PC-3 (cell line): Measurements from ENCODE around the gene LRIF1. TPM values are rescaled to one million over a fixed set of nuclear protein-coding genes. Genes with fewer than 3 reads are reported as not detected.

Experiments
- ATAC-seq: fragments of 200-7000 bp; cut with Tn5 transposase; 2 replicates; pipeline ENCODE4 v1.9.1; 2020; ENCODE audit warnings: mild to moderate bottlenecking, moderate library complexity
- BruUV-seq: library from RNA; stranded (reverse); fragments of 400-500 nt; replicated peaks from 2 replicates; lab custom pipeline; 2021; lab: Mats Ljungman, UMichigan
- CTCF ChIA-PET: fragments of 300-600 bp; sonication (Branson Sonifier 250); formaldehyde crosslinking; loops from one replicate; lab custom pipeline; 2022; ENCODE audit warnings: antibody characterized with exemption; lab: Charles Lee
- POLR2A ChIA-PET: fragments of 300-600 bp; sonication (Branson Sonifier 250); formaldehyde crosslinking; loops from one replicate; lab custom pipeline; 2022; ENCODE audit warnings: antibody characterized with exemption; ENCODE audit not compliant: unreplicated experiment; lab: Charles Lee
- DNase-seq: peaks from one replicate; pipeline ENCODE4 v3.0.0-alpha.2; 2015
- H2AFZ ChIP-seq: fragments of 300-600 bp; sonication (generic); 2 replicates; pipeline ENCODE4 v1.6.0; 2016; ENCODE audit warnings: antibody characterized with exemption, low read length
- H3F3A ChIP-seq: fragments of 300-600 bp; sonication (generic); one replicate; pipeline ENCODE4 v1.6.0; 2017; ENCODE audit warnings: antibody characterized with exemption, low read length, control low read depth, mild to moderate bottlenecking; ENCODE audit not compliant: unreplicated experiment
- H3K27ac ChIP-seq: fragments of 300-600 bp; sonication (generic); 2 replicates; pipeline ENCODE4 v1.5.1; 2016; ENCODE audit warnings: mild to moderate bottlenecking, low read length
- H3K27me3 ChIP-seq: fragments of 300-600 bp; sonication (generic); 2 replicates; pipeline ENCODE4 v1.6.1; 2016; ENCODE audit warnings: low read length, mixed read lengths
- H3K36me3 ChIP-seq: fragments of 300-600 bp; sonication (generic); 2 replicates; pipeline ENCODE4 v1.6.1; 2016; ENCODE audit warnings: low read depth, mixed run types, low read length, mixed read lengths
- H3K4me1 ChIP-seq: fragments of 300-600 bp; sonication (generic); 2 replicates; pipeline ENCODE4 v1.5.1; 2016; ENCODE audit warnings: low read length; ENCODE audit not compliant: insufficient read depth
- H3K4me2 ChIP-seq: fragments of 300-600 bp; sonication (generic); 2 replicates; pipeline ENCODE4 v1.6.0; 2016; ENCODE audit warnings: low read length
- H3K4me3 ChIP-seq: fragments of 300-600 bp; sonication (generic); 2 replicates; pipeline ENCODE4 v1.5.1; 2016; ENCODE audit warnings: mild to moderate bottlenecking, low read length, mixed read lengths
- H3K79me2 ChIP-seq: fragments of 300-600 bp; sonication (generic); 2 replicates; pipeline ENCODE4 v1.6.1; 2017; ENCODE audit warnings: low read length, mixed read lengths
- H3K9ac ChIP-seq: fragments of 300-600 bp; sonication (generic); 2 replicates; pipeline ENCODE4 v1.6.0; 2016; ENCODE audit warnings: mild to moderate bottlenecking, low read length
- H3K9me2 ChIP-seq: fragments of 300-600 bp; sonication (generic); replicated peaks from 2 replicates; pipeline ENCODE4 v1.6.1; 2016; ENCODE audit warnings: mixed run types, low read length, mixed read lengths
- H3K9me3 ChIP-seq: fragments of 300-600 bp; sonication (generic); 2 replicates; pipeline ENCODE4 v1.6.1; 2016; ENCODE audit warnings: low read length, mixed read lengths
- H4K20me1 ChIP-seq: fragments of 300-600 bp; sonication (generic); 2 replicates; pipeline ENCODE4 v1.6.1; 2016; ENCODE audit warnings: low read length, mixed read lengths
- EZH2 ChIP-seq: fragments of 300-600 bp; sonication (generic); IDR thresholded peaks from one replicate; pipeline ENCODE4 v1.6.1; 2017; ENCODE audit warnings: antibody characterized with exemption, mild to moderate bottlenecking, low read length; ENCODE audit not compliant: unreplicated experiment
- EZH2phosphoT487 ChIP-seq: fragments of 300-600 bp; sonication (generic); IDR thresholded peaks from 2 replicates; pipeline ENCODE4 v1.6.1; 2018; ENCODE audit warnings: mild to moderate bottlenecking, antibody characterized with exemption, low read length, borderline replicate concordance
- intact Hi-C: fragments of 100-400 bp; cut with micrococcal nuclease; formaldehyde crosslinking; loops from 2 replicates; pipeline ENCODE4 v1.9.0; 2023
- total RNA-seq: library from RNA; depleted of rRNA; stranded (reverse); fragments of >200 nt; gene quantifications from 2 replicates; pipeline ENCODE4 v1.2.3, GENCODE V29; 2014
- TF ChIP-seq, protein P1 (sequence below): fragments of 300-600 bp; sonication (generic); conservative IDR thresholded peaks from 2 replicates; pipeline ENCODE4 v1.5.1; 2017; ENCODE audit warnings: antibody characterized with exemption, low read depth, mild to moderate bottlenecking, low read length

Gene LRIF1
- total RNA-seq, 1 experiment from 2014 or later = 18.1 TPM

DNA sequence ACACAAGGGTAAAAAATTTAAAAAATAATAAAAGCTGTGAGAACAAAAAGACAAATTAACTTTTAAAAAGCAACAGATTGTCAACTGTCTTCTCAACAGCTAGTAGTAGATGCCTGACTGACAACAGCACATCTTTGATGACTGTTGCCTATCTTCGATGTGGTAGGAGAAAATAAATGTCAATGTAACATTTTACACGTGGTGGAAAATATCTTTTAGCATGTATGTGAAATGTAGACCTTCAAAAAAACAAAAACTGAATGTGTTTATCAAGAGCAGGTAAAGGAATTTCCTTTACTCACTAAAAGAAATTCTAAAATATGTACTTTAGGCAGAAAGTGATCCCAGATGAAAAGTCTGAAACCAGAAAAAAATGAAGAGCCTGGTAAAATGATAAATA is 47.9 kb downstream of the LRIF1 start:
- Histone ChIP-seq H3K27ac (no peak overlapping the region), H3K27me3 (no peaks in the 10 kb centered on the region), H3K9me3 (no peaks in the 10 kb centered on the region), H3F3A (no peaks in the 10 kb centered on the region), H3K4me3 (no peak overlapping the region), H3K9ac (no peak overlapping the region), H3K4me2 (no peak overlapping the region), H3K79me2 (no peaks in the 10 kb centered on the region), H3K4me1 (peaks cover 14% of the 10 kb centered on the region), H4K20me1 (no peaks in the 10 kb centered on the region), H3K9me2 (no peaks in the 10 kb centered on the region), H2AFZ (no peak overlapping the region), H3K36me3 (no peaks in the 10 kb centered on the region)
- no TSS peak for BruUV-seq
- ATAC-seq = no peak
- TF ChIP-seq EZH2phosphoT487 (no peak), EZH2 (no peak)
- TF ChIP-seq, protein P1, sequence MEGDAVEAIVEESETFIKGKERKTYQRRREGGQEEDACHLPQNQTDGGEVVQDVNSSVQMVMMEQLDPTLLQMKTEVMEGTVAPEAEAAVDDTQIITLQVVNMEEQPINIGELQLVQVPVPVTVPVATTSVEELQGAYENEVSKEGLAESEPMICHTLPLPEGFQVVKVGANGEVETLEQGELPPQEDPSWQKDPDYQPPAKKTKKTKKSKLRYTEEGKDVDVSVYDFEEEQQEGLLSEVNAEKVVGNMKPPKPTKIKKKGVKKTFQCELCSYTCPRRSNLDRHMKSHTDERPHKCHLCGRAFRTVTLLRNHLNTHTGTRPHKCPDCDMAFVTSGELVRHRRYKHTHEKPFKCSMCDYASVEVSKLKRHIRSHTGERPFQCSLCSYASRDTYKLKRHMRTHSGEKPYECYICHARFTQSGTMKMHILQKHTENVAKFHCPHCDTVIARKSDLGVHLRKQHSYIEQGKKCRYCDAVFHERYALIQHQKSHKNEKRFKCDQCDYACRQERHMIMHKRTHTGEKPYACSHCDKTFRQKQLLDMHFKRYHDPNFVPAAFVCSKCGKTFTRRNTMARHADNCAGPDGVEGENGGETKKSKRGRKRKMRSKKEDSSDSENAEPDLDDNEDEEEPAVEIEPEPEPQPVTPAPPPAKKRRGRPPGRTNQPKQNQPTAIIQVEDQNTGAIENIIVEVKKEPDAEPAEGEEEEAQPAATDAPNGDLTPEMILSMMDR = no peak
- intact Hi-C loops = no loop called here
- ChIA-PET CTCF (no interaction called here), POLR2A (no interaction called here)
- DNase-seq = no peak

DNA sequence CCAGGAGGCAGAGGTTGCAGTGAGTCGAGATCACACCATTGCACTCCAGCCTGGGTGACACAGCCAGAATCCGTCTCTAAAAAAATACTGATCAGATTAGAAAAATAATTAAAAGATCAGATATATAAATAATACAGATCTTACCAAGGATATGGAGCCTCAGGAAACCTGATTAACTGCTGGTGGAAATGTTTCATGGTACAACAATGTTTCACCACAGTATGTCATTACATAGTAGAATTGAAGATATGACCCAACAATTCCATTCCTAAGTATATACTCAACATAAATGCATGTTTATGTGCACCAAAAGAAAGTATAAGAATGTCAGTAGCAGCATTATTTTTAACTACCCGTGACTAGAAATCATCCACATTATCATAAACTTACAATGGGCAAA is 49.0 kb downstream of the LRIF1 start:
- Histone ChIP-seq H3F3A (no peaks in the 10 kb centered on the region), H3K27me3 (no peaks in the 10 kb centered on the region), H3K4me3 (no peak overlapping the region), H3K9ac (no peak overlapping the region), H3K36me3 (no peaks in the 10 kb centered on the region), H3K79me2 (no peaks in the 10 kb centered on the region), H3K9me2 (no peaks in the 10 kb centered on the region), H3K9me3 (no peaks in the 10 kb centered on the region), H2AFZ (no peak overlapping the region), H3K27ac (no peak overlapping the region), H3K4me2 (no peak overlapping the region), H4K20me1 (no peaks in the 10 kb centered on the region), H3K4me1 (peaks cover 14% of the 10 kb centered on the region)
- ChIA-PET CTCF (no interaction called here), POLR2A (no interaction called here)
- TF ChIP-seq EZH2 (no peak), EZH2phosphoT487 (no peak)
- TF ChIP-seq, protein P1 = no peak
- no TSS peak for BruUV-seq
- no peak for DNase-seq
- no peak for ATAC-seq
- intact Hi-C loops = no loop called here

DNA sequence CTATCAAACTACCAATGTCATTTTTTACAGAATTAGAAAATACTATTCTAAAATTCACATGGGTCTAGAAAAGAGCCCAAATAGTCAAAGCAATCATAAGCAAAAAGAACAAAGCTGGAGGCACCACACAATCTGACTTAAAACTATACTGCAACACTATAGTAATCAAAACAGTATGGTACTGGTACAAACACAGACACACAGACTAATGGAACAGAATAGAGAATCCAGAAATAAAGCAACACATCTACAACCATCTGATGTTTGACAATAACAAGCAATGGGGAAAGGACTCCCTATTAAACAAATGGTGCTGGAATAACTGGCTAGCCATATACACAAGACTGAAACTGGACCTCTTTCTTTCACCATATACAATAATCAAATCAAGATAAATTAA is 50.9 kb downstream of the LRIF1 start:
- H3F3A ChIP-seq = no peaks in the 10 kb centered on the region
- CTCF ChIA-PET = no interaction called here
- peaks cover 14% of the 10 kb centered on the region for H3K4me1 ChIP-seq
- no peaks in the 10 kb centered on the region for H3K79me2 ChIP-seq
- no TSS peak for BruUV-seq
- ATAC-seq = no peak
- H3K9me2 ChIP-seq = no peaks in the 10 kb centered on the region
- no peak overlapping the region for H2AFZ ChIP-seq
- H3K9me3 ChIP-seq = no peaks in the 10 kb centered on the region
- no peak overlapping the region for H3K4me3 ChIP-seq
- H3K9ac ChIP-seq = no peak overlapping the region
- no peak for DNase-seq
- TF ChIP-seq, protein P1 = no peak
- no peak for TF ChIP-seq EZH2phosphoT487
- intact Hi-C loops = no loop called here
- H3K4me2 ChIP-seq = no peak overlapping the region
- H3K27ac ChIP-seq = no peak overlapping the region
- H4K20me1 ChIP-seq = no peaks in the 10 kb centered on the region
- no peaks in the 10 kb centered on the region for H3K27me3 ChIP-seq
- no peaks in the 10 kb centered on the region for H3K36me3 ChIP-seq
- POLR2A ChIA-PET = no interaction called here
